Neural progenitor cell (in vitro differentiated cells): ENCODE data around the gene BMP2K. TPM values are rescaled to one million over a fixed set of nuclear protein-coding genes. Genes with fewer than 3 reads are reported as not detected.

Source experiments
- DNase-seq: peaks from one replicate; pipeline ENCODE4 v3.0.0-alpha.2; 2016; ENCODE audit warnings: low spot score
- H2AFZ ChIP-seq: fragments of 200-600 bp; sonication (generic); replicated peaks from 2 replicates; pipeline ENCODE4 v1.6.1; 2016; ENCODE audit warnings: antibody characterized with exemption
- H3F3A ChIP-seq: fragments of 200-600 bp; sonication (generic); 2 replicates; pipeline ENCODE4 v1.6.1; 2016; ENCODE audit warnings: antibody characterized with exemption, low read depth
- H3K27ac ChIP-seq: fragments of 200-600 bp; sonication (generic); 2 replicates; pipeline ENCODE4 v1.5.1; 2016; ENCODE audit warnings: mild to moderate bottlenecking
- H3K27me3 ChIP-seq: fragments of 200-600 bp; sonication (generic); 2 replicates; pipeline ENCODE4 v1.6.1; 2016; ENCODE audit warnings: mild to moderate bottlenecking, moderate library complexity
- H3K36me3 ChIP-seq: fragments of 200-600 bp; sonication (generic); 2 replicates; pipeline ENCODE4 v1.5.1; 2016
- H3K4me1 ChIP-seq: fragments of 200-600 bp; sonication (generic); 2 replicates; pipeline ENCODE4 v1.6.1; 2016; ENCODE audit warnings: mixed run types
- H3K4me2 ChIP-seq: fragments of 200-600 bp; sonication (generic); 2 replicates; pipeline ENCODE4 v1.6.1; 2016
- H3K4me3 ChIP-seq: fragments of 200-600 bp; sonication (generic); 2 replicates; pipeline ENCODE4 v1.5.1; 2016
- H3K79me2 ChIP-seq: fragments of 200-600 bp; sonication (generic); 2 replicates; pipeline ENCODE4 v1.6.1; 2016; ENCODE audit warnings: low read depth
- H3K9ac ChIP-seq: fragments of 200-600 bp; sonication (generic); 2 replicates; pipeline ENCODE4 v1.6.1; 2016
- H3K9me3 ChIP-seq: fragments of 200-600 bp; sonication (generic); 2 replicates; pipeline ENCODE4 v1.5.1; 2016; ENCODE audit warnings: low read depth
- H4K20me1 ChIP-seq: fragments of 200-600 bp; sonication (generic); 2 replicates; pipeline ENCODE4 v1.6.1; 2016; ENCODE audit warnings: low read depth
- H3K27ac Mint-ChIP-seq: 3 replicates; pipeline ENCODE4 v1.8.0; 2021; ENCODE audit warnings: mixed read lengths
- H3K27me3 Mint-ChIP-seq: 2 replicates; pipeline ENCODE4 v1.8.0; 2022; ENCODE audit warnings: low read depth, mild to moderate bottlenecking, inconsistent platforms, moderate library complexity, mixed read lengths; ENCODE audit not compliant: insufficient read depth
- H3K36me3 Mint-ChIP-seq: 3 replicates; pipeline ENCODE4 v1.8.0; 2021; ENCODE audit warnings: mixed read lengths
- H3K4me1 Mint-ChIP-seq: 3 replicates; pipeline ENCODE4 v1.8.0; 2021; ENCODE audit warnings: mixed read lengths
- H3K4me3 Mint-ChIP-seq: 3 replicates; pipeline ENCODE4 v1.8.0; 2021; ENCODE audit warnings: mild to moderate bottlenecking, moderate library complexity, mixed read lengths
- H3K9me3 Mint-ChIP-seq: 3 replicates; pipeline ENCODE4 v1.8.0; 2020; ENCODE audit warnings: mixed read lengths
- EZH2 ChIP-seq: fragments of 200-600 bp; sonication (generic); IDR thresholded peaks from 2 replicates; pipeline ENCODE4 v1.6.1; 2017; ENCODE audit warnings: antibody characterized with exemption, mild to moderate bottlenecking, moderate library complexity
- EZH2phosphoT487 ChIP-seq: fragments of 200-600 bp; sonication (generic); IDR thresholded peaks from 2 replicates; pipeline ENCODE4 v1.6.1; 2017; ENCODE audit warnings: antibody characterized with exemption
- microRNA-seq: library from miRNA; unstranded; fragments of <30 nt; microRNA quantifications from one replicate; pipeline ENCODE4, GENCODE V29; 2016
- small RNA-seq: library from RNA; depleted of rRNA; stranded (forward); fragments of <200 nt; gene quantifications from one replicate; pipeline ENCODE3, GENCODE V24; 2015
- total RNA-seq: library from RNA; depleted of rRNA; stranded (reverse); fragments of >200 nt; gene quantifications from 2 replicates; pipeline ENCODE4 v1.2.3, GENCODE V29; 2015; ENCODE audit warnings: low replicate concordance
- TF ChIP-seq, protein P1 (sequence below): fragments of 200-600 bp; sonication (generic); IDR thresholded peaks from 2 replicates; pipeline ENCODE4 v1.5.1; 2017; ENCODE audit warnings: antibody characterized with exemption, mild to moderate bottlenecking

Gene BMP2K
- total RNA-seq, 1 donor from 2014 or later: 62.0 TPM

DNA sequence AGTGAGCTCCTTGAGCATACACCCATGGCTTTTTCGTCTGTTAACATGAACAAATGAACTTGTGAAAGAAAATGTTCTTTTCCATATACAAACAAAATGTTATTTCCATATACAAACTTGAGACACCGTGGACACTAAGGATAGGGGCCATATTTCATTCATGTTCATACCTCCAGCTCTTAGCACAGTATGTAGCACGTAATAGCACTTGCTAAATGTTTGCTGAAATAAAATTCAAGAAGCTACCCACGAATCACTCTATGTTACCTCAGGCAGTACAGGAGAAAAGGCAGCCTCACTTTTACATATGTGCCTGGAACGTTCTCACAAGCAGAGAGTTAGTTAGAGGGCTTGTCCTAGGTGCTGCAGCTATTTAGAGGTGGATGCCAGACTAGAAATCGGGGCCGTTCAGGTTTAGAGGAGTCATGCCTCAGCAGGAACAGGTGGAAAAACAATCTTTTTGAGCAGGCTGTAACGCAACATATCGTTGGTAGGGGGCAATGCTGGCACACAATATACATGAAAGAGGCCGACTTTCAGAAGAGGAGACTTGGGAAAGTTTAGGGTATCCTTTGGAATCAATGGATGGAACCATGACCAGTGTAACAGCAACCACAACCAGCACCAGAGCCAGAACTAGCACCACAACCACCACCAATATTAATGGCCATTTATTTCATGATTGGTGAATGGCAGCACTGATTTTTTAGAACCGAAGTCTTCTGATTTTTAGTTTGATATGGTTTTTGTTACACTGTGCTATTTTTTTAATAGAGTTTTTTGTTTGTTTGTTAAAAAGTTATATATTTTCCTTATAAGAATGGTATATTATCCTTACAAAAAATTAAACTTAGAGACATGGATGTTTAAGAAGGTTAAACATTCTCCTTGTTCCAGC, 177.9 kb downstream of the BMP2K start:
- no peak overlapping the region for H3K4me2 ChIP-seq
- Mint-ChIP-seq H3K4me3 (no peak overlapping the region), H3K27ac (no peak overlapping the region), H3K36me3 (no peaks in the 10 kb centered on the region), H3K27me3 (peaks cover 2% of the 10 kb centered on the region), H3K4me1 (peaks cover 3% of the 10 kb centered on the region), H3K9me3 (no peaks in the 10 kb centered on the region)
- peak; percentile 72 for DNase-seq
- no peaks in the 10 kb centered on the region for H4K20me1 ChIP-seq
- H3K36me3 ChIP-seq: no peaks in the 10 kb centered on the region
- no peaks in the 10 kb centered on the region for H3K9me3 ChIP-seq
- no peak overlapping the region for H3K9ac ChIP-seq
- no peak overlapping the region for H3K27ac ChIP-seq
- no peak overlapping the region for H3K4me3 ChIP-seq
- H2AFZ ChIP-seq: no peak overlapping the region
- H3F3A ChIP-seq: no peaks in the 10 kb centered on the region
- no peak for TF ChIP-seq EZH2phosphoT487
- TF ChIP-seq, protein P1, sequence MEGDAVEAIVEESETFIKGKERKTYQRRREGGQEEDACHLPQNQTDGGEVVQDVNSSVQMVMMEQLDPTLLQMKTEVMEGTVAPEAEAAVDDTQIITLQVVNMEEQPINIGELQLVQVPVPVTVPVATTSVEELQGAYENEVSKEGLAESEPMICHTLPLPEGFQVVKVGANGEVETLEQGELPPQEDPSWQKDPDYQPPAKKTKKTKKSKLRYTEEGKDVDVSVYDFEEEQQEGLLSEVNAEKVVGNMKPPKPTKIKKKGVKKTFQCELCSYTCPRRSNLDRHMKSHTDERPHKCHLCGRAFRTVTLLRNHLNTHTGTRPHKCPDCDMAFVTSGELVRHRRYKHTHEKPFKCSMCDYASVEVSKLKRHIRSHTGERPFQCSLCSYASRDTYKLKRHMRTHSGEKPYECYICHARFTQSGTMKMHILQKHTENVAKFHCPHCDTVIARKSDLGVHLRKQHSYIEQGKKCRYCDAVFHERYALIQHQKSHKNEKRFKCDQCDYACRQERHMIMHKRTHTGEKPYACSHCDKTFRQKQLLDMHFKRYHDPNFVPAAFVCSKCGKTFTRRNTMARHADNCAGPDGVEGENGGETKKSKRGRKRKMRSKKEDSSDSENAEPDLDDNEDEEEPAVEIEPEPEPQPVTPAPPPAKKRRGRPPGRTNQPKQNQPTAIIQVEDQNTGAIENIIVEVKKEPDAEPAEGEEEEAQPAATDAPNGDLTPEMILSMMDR: peak; percentile 72
- H3K4me1 ChIP-seq: no peaks in the 10 kb centered on the region
- H3K79me2 ChIP-seq: no peaks in the 10 kb centered on the region
- no peaks in the 10 kb centered on the region for H3K27me3 ChIP-seq

- H2AFZ ChIP-seq: no peak overlapping the region
- no peaks in the 10 kb centered on the region for H3K4me1 ChIP-seq
- H3K4me3 Mint-ChIP-seq: no peak overlapping the region
- DNase-seq: no peak
- no peaks in the 10 kb centered on the region for H3K36me3 ChIP-seq
- no peaks in the 10 kb centered on the region for H4K20me1 ChIP-seq
- H3K79me2 ChIP-seq: no peaks in the 10 kb centered on the region
- H3F3A ChIP-seq: no peaks in the 10 kb centered on the region
- H3K4me3 ChIP-seq: no peak overlapping the region
- H3K9me3 Mint-ChIP-seq: no peaks in the 10 kb centered on the region
- H3K36me3 Mint-ChIP-seq: no peaks in the 10 kb centered on the region
- peaks cover 3% of the 10 kb centered on the region for H3K4me1 Mint-ChIP-seq
- no peak overlapping the region for H3K27ac ChIP-seq
- no peak overlapping the region for H3K27ac Mint-ChIP-seq
- TF ChIP-seq EZH2phosphoT487 (no peak), EZH2 (no peak)
- TF ChIP-seq, protein P1: no peak
- peaks cover 2% of the 10 kb centered on the region for H3K27me3 Mint-ChIP-seq
- no peak overlapping the region for H3K4me2 ChIP-seq
- no peaks in the 10 kb centered on the region for H3K27me3 ChIP-seq
- no peak overlapping the region for H3K9ac ChIP-seq
- H3K9me3 ChIP-seq: no peaks in the 10 kb centered on the region
Measured at GRCh38 chr4:78956975-78957374, 180.8 kb downstream of the BMP2K start.

- Histone ChIP-seq H3K4me2 (no peak overlapping the region), H3K9ac (no peak overlapping the region)
Measured at GRCh38 chr4:78960926-78961325, 184.8 kb downstream of the BMP2K start.

More at GRCh38 chr4:78960926-78961325, 184.8 kb downstream of the BMP2K start:
- H4K20me1 ChIP-seq: no peaks in the 10 kb centered on the region
- no peaks in the 10 kb centered on the region for H3K9me3 ChIP-seq
- Mint-ChIP-seq H3K9me3 (peaks cover 5% of the 10 kb centered on the region), H3K4me3 (no peak overlapping the region), H3K27me3 (peaks cover 2% of the 10 kb centered on the region), H3K27ac (no peak overlapping the region), H3K4me1 (peaks cover 13% of the 10 kb centered on the region), H3K36me3 (no peaks in the 10 kb centered on the region)
- no peaks in the 10 kb centered on the region for H3K4me1 ChIP-seq
- H3K27ac ChIP-seq: no peak overlapping the region
- DNase-seq: no peak
- no peaks in the 10 kb centered on the region for H3K36me3 ChIP-seq
- H3K4me3 ChIP-seq: no peak overlapping the region
- TF ChIP-seq, protein P1: no peak
- TF ChIP-seq EZH2phosphoT487 (no peak), EZH2 (no peak)
- no peaks in the 10 kb centered on the region for H3K27me3 ChIP-seq
- H3K79me2 ChIP-seq: no peaks in the 10 kb centered on the region
- no peaks in the 10 kb centered on the region for H3F3A ChIP-seq
- no peak overlapping the region for H2AFZ ChIP-seq

Small RNA genes lying within 50 kb of the gene (microRNA-seq; reads per million reads assigned to microRNA genes)
- not detected for gene MIR5096

Small RNA genes lying within 50 kb of the gene (small RNA-seq; reads per million reads assigned to genes)
- gene AC098818.1 (not detected), gene MIR5096 (not detected), gene RN7SL127P (not detected)

Other genes starting within 250 kb of the BMP2K start
- gene ANXA3, start 224.6 kb upstream of the BMP2K start, total RNA-seq: 1.7 and 1.9 TPM in 2 replicates
- 59.4 and 80.8 TPM in 2 replicates for gene PAQR3, start 163.1 kb downstream of the BMP2K start, total RNA-seq